Activated naive CD8-positive, alpha-beta T cell (primary cell): Measurements from ENCODE around the gene LUZP2.

Experiments used
- H3K27ac Mint-ChIP-seq: one replicate; pipeline ENCODE4 v1.8.0; 2021; ENCODE audit warnings: mixed read lengths
- H3K27me3 Mint-ChIP-seq: one replicate; pipeline ENCODE4 v1.8.0; 2021; ENCODE audit warnings: mixed read lengths
- H3K36me3 Mint-ChIP-seq: one replicate; pipeline ENCODE4 v1.8.0; 2021; ENCODE audit warnings: mixed read lengths
- H3K4me1 Mint-ChIP-seq: one replicate; pipeline ENCODE4 v1.8.0; 2021; ENCODE audit warnings: low read depth, mixed read lengths
- H3K4me3 Mint-ChIP-seq: one replicate; pipeline ENCODE4 v1.8.0; 2021; ENCODE audit warnings: mild to moderate bottlenecking, mixed read lengths
- H3K9me3 Mint-ChIP-seq: one replicate; pipeline ENCODE4 v1.8.0; 2021; ENCODE audit warnings: low read depth, mixed read lengths

LUZP2 gene

GRCh38 chr11:24516638-24517037 is 19.8 kb downstream of the LUZP2 start:
- H3K27ac Mint-ChIP-seq, result no peak overlapping the region
- H3K9me3 Mint-ChIP-seq, result peaks cover 12% of the 10 kb centered on the region
- H3K4me1 Mint-ChIP-seq, result no peaks in the 10 kb centered on the region
- H3K36me3 Mint-ChIP-seq, result no peaks in the 10 kb centered on the region
- no peak overlapping the region for H3K4me3 Mint-ChIP-seq
- no peaks in the 10 kb centered on the region for H3K27me3 Mint-ChIP-seq

- H3K27ac Mint-ChIP-seq, result no peak overlapping the region
Measured at GRCh38 chr11:24521601-24522000, 24.7 kb downstream of the LUZP2 start.

GRCh38 chr11:24524156-24524555 is 27.3 kb downstream of the LUZP2 start:
- H3K4me3 Mint-ChIP-seq, result no peak overlapping the region
- H3K27ac Mint-ChIP-seq, result no peak overlapping the region
- H3K9me3 Mint-ChIP-seq, result peaks cover 8% of the 10 kb centered on the region
- no peaks in the 10 kb centered on the region for H3K4me1 Mint-ChIP-seq
- no peaks in the 10 kb centered on the region for H3K36me3 Mint-ChIP-seq
- H3K27me3 Mint-ChIP-seq, result no peaks in the 10 kb centered on the region

More at GRCh38 chr11:24521601-24522000, 24.7 kb downstream of the LUZP2 start:
- H3K4me3 Mint-ChIP-seq, result no peak overlapping the region
- peaks cover 8% of the 10 kb centered on the region for H3K9me3 Mint-ChIP-seq
- no peaks in the 10 kb centered on the region for H3K36me3 Mint-ChIP-seq
- H3K4me1 Mint-ChIP-seq, result no peaks in the 10 kb centered on the region
- no peaks in the 10 kb centered on the region for H3K27me3 Mint-ChIP-seq

- Mint-ChIP-seq H3K9me3 (peaks cover 12% of the 10 kb centered on the region), H3K4me3 (no peak overlapping the region), H3K27ac (no peak overlapping the region), H3K4me1 (no peaks in the 10 kb centered on the region), H3K36me3 (no peaks in the 10 kb centered on the region), H3K27me3 (no peaks in the 10 kb centered on the region)
Measured at GRCh38 chr11:24531528-24531927, 34.7 kb downstream of the LUZP2 start.

- no peaks in the 10 kb centered on the region for H3K27me3 Mint-ChIP-seq
- no peaks in the 10 kb centered on the region for H3K36me3 Mint-ChIP-seq
- H3K9me3 Mint-ChIP-seq, result no peaks in the 10 kb centered on the region
- no peak overlapping the region for H3K4me3 Mint-ChIP-seq
- H3K27ac Mint-ChIP-seq, result no peak overlapping the region
- H3K4me1 Mint-ChIP-seq, result no peaks in the 10 kb centered on the region
Measured at GRCh38 chr11:24543771-24544170, 46.9 kb downstream of the LUZP2 start.

GRCh38 chr11:24556693-24557092 is 59.8 kb downstream of the LUZP2 start:
- Mint-ChIP-seq H3K27ac (no peak overlapping the region), H3K36me3 (no peaks in the 10 kb centered on the region)

GRCh38 chr11:24559315-24559714 is 62.5 kb downstream of the LUZP2 start:
- Mint-ChIP-seq H3K4me1 (no peaks in the 10 kb centered on the region), H3K36me3 (no peaks in the 10 kb centered on the region), H3K9me3 (peaks cover 4% of the 10 kb centered on the region), H3K27me3 (no peaks in the 10 kb centered on the region), H3K27ac (no peak overlapping the region), H3K4me3 (no peak overlapping the region)

More at GRCh38 chr11:24556693-24557092, 59.8 kb downstream of the LUZP2 start:
- Mint-ChIP-seq H3K4me1 (no peaks in the 10 kb centered on the region), H3K27me3 (no peaks in the 10 kb centered on the region), H3K9me3 (peaks cover 4% of the 10 kb centered on the region), H3K4me3 (no peak overlapping the region)

- Mint-ChIP-seq H3K4me3 (no peak overlapping the region), H3K27ac (no peak overlapping the region)
Measured at GRCh38 chr11:24560324-24560723, 63.5 kb downstream of the LUZP2 start.

GRCh38 chr11:24567380-24567779 is 70.5 kb downstream of the LUZP2 start:
- Mint-ChIP-seq H3K4me3 (no peak overlapping the region), H3K27me3 (no peaks in the 10 kb centered on the region), H3K4me1 (no peaks in the 10 kb centered on the region), H3K36me3 (no peaks in the 10 kb centered on the region), H3K27ac (no peak overlapping the region), H3K9me3 (peaks cover 7% of the 10 kb centered on the region)

More at GRCh38 chr11:24560324-24560723, 63.5 kb downstream of the LUZP2 start:
- H3K27me3 Mint-ChIP-seq, result no peaks in the 10 kb centered on the region
- H3K9me3 Mint-ChIP-seq, result peaks cover 4% of the 10 kb centered on the region
- no peaks in the 10 kb centered on the region for H3K4me1 Mint-ChIP-seq
- no peaks in the 10 kb centered on the region for H3K36me3 Mint-ChIP-seq

GRCh38 chr11:24572376-24572775 is 75.5 kb downstream of the LUZP2 start:
- H3K36me3 Mint-ChIP-seq, result no peaks in the 10 kb centered on the region
- H3K4me1 Mint-ChIP-seq, result no peaks in the 10 kb centered on the region
- H3K27ac Mint-ChIP-seq, result no peak overlapping the region
- H3K27me3 Mint-ChIP-seq, result no peaks in the 10 kb centered on the region
- no peak overlapping the region for H3K4me3 Mint-ChIP-seq
- peaks cover 9% of the 10 kb centered on the region for H3K9me3 Mint-ChIP-seq

GRCh38 chr11:24574461-24574860 is 77.6 kb downstream of the LUZP2 start:
- no peaks in the 10 kb centered on the region for H3K27me3 Mint-ChIP-seq
- H3K36me3 Mint-ChIP-seq, result no peaks in the 10 kb centered on the region
- H3K4me1 Mint-ChIP-seq, result no peaks in the 10 kb centered on the region
- no peak overlapping the region for H3K27ac Mint-ChIP-seq
- peaks cover 9% of the 10 kb centered on the region for H3K9me3 Mint-ChIP-seq
- no peak overlapping the region for H3K4me3 Mint-ChIP-seq

- Mint-ChIP-seq H3K4me3 (no peak overlapping the region), H3K27me3 (no peaks in the 10 kb centered on the region), H3K36me3 (no peaks in the 10 kb centered on the region), H3K9me3 (peaks cover 9% of the 10 kb centered on the region), H3K27ac (no peak overlapping the region), H3K4me1 (no peaks in the 10 kb centered on the region)
Measured at GRCh38 chr11:24575392-24575791, 78.5 kb downstream of the LUZP2 start.

GRCh38 chr11:24585192-24585591 is 88.3 kb downstream of the LUZP2 start:
- no peaks in the 10 kb centered on the region for H3K36me3 Mint-ChIP-seq
- no peak overlapping the region for H3K4me3 Mint-ChIP-seq
- H3K27ac Mint-ChIP-seq, result no peak overlapping the region
- H3K9me3 Mint-ChIP-seq, result peaks cover 7% of the 10 kb centered on the region
- H3K27me3 Mint-ChIP-seq, result no peaks in the 10 kb centered on the region
- H3K4me1 Mint-ChIP-seq, result no peaks in the 10 kb centered on the region

- no peaks in the 10 kb centered on the region for H3K36me3 Mint-ChIP-seq
- no peaks in the 10 kb centered on the region for H3K27me3 Mint-ChIP-seq
- H3K4me3 Mint-ChIP-seq, result no peak overlapping the region
- H3K4me1 Mint-ChIP-seq, result no peaks in the 10 kb centered on the region
- H3K9me3 Mint-ChIP-seq, result peaks cover 3% of the 10 kb centered on the region
- no peak overlapping the region for H3K27ac Mint-ChIP-seq
Measured at GRCh38 chr11:24587635-24588034, 90.8 kb downstream of the LUZP2 start.

- Mint-ChIP-seq H3K4me3 (no peak overlapping the region), H3K27ac (no peak overlapping the region), H3K4me1 (no peaks in the 10 kb centered on the region), H3K27me3 (no peaks in the 10 kb centered on the region), H3K9me3 (peaks cover 3% of the 10 kb centered on the region), H3K36me3 (no peaks in the 10 kb centered on the region)
Measured at GRCh38 chr11:24588081-24588480, 91.2 kb downstream of the LUZP2 start.

- H3K36me3 Mint-ChIP-seq, result no peaks in the 10 kb centered on the region
- no peaks in the 10 kb centered on the region for H3K27me3 Mint-ChIP-seq
- H3K27ac Mint-ChIP-seq, result no peak overlapping the region
- H3K4me3 Mint-ChIP-seq, result no peak overlapping the region
- no peaks in the 10 kb centered on the region for H3K4me1 Mint-ChIP-seq
- peaks cover 4% of the 10 kb centered on the region for H3K9me3 Mint-ChIP-seq
Measured at GRCh38 chr11:24589064-24589463, 92.2 kb downstream of the LUZP2 start.
